GM21423 (cell line): ENCODE measurements around the gene NUP160.
A peak's percentile ranks its signal among the peaks of the same experiment; 100 is the strongest.
"Not testable (repeated sequence)": the region's sequence is repeated elsewhere in the genome, so short reads cannot be mapped to it uniquely, and the experiment has no call there.

Experiments
- ATAC-seq: cut with Tn5 transposase; IDR thresholded peaks from one replicate; pipeline ENCODE4 v1.9.1; 2021; ENCODE audit warnings: mild to moderate bottlenecking, moderate library complexity; ENCODE audit not compliant: unreplicated experiment

NUP160 gene

DNA sequence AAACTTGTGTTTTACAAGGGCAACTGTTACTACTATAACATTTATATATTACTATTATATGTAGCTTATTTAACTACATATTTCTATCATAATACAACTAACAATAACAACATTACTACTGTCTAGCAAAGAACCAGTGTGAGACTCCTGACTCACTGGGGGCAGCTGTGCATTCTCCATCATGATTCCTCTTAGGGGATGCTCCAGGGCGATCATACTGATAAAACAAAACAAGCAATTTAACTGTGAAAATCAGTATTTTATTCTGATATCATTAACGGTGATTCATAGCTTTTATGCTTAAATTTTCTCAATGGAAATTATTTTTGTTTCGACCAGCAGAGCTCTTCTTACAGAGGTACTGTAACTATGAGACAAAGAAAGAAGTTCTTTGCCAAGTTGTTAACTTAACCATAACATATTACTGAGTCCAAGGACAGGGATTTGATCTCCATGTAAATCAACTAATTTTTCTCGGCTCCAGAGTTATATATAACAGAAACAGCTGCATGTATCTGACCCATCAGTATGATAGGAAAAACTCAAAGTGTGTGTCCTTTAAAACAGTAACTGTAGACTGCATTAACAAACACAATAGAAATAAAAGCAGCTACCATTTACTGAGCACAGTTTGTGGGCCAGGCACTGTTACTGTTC, 56.2 kb downstream of the NUP160 start:
- no peak for ATAC-seq

DNA sequence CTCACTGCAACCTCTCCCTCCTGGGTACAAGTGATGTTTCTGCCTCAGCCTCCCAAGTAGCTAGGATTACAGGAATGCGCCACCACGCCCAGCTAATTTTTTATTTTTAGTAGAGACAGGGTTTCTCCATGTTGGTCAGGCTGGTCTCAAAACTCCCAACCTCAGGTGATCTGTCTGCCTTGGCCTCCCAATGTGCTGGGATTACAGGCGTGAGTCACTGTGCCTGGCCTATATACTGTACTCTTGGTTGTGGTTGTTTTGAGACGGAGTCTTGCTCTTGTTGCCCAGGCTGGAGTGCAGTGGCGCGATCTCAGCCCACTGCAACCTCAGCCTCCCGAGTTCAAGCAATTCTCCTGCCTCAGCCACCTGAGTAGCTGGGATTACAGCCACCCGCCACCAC, 58.1 kb downstream of the NUP160 start:
- ATAC-seq, result not testable (repeated sequence)

DNA sequence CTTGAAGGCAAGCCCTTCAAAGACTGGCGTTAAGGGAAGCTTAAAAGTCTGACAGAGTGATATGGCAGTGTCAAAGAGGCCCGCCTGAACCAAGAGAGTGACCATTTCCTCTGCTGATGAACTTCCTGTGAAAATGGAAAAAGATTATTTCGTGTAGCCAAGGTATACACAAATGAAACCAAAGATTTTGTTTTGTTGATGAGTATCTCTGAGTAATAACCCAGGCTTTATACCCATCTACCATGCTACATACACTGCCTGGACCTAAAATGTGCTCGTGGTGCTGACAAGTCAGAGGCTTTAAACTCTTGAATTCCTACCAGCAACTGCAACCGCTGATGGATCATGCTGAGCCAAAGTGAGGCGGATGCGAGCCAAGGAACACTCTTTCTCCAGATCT, 60.0 kb downstream of the NUP160 start:
- ATAC-seq, result no peak

DNA sequence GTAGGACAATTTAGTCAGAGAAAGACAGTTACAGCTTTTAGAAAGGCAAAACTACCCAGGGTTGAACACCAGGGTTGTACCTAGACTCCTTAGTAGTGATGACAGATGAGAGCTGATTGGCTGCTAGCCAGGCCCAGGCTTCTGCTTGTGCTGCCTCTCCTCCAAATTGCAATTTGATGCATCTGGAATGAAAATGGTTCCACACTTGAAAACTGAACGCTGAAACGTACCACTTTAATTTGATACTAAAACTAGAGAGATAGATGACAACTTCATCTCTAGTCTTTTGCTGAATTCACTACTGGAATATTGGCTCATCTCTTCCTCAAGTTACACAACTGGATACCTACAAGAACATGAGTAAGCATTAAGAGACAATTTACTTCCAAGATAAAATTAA, 61.8 kb downstream of the NUP160 start:
- ATAC-seq, result no peak

DNA sequence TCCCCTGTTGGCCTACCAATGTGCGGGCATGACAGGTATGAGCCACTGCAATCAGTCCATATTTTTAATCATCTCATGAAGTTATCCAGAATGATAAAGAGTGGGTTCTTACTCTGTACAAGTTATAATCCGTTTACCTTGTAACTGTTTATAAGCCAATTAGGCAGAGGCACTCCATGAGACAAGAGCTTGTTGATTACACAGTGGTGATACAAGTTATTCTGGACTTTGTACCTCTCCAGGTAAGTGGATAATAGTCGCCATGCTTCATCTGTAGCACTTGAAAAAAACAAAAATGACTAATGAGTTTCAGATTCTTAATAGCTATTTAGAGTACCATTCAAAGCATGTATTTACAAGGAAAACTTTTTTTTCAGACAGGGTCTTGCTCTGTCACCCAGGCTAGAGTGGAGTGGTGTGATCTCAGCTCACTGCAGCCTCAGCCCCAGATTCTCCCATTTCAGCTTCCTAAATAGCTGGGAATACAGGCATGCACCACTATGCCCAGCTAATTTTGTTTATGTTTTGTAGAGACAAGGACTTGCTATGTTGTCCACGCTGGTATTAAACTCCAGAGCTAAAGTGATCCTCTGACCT, 63.3 kb downstream of the NUP160 start:
- no peak for ATAC-seq

DNA sequence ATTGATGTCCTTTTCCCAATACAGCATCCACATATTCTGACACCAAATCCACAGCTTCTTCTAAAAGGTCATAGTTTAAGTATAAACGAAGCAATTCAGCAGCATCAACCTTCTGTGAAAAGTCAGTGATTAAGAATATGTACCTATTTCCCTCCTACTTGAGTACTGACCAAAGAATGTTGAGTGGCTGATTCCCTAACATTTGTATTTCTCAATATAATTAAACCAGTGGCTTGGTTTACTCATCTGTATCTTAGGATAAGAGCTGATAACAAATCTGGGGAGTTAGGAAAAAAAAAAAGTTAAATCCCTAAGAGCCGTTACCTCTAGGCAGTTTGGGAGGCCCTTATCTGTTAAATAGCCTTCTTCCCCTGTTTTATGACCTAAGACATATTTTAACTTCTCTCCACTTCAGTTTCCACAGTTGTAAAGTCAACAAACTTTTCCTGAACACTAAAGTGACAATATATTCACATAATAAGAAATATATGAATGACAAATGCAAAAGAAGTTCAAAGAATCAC, 65.0 kb downstream of the NUP160 start:
- no peak for ATAC-seq

DNA sequence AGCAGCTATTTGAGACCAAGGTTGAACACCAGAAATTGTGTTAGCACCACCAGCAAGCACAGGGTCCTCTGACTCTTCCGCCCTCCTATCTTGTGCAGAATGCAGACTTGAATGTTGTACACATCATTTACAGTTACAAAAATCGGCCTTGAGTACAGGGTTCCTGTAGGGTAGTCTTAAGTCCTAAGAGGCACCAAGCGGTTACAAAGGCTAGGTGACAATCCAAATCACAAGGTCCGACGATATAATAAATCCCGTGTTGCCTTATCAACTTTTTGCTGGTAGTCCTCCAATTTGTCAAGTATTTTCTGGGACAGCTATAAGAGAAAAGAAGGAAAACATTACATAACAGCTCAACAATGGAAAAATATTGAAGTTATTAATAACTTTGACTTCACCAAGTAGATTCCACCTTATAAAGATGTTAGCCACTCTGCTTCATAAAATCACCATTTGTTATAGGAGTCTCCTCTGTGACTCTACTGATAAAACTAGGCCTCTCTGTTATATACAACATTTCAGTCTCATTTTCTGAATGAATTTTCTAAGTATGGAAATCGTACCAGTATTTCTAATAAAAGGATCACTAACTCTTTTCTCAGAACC, 69.2 kb downstream of the NUP160 start:
- no peak for ATAC-seq

DNA sequence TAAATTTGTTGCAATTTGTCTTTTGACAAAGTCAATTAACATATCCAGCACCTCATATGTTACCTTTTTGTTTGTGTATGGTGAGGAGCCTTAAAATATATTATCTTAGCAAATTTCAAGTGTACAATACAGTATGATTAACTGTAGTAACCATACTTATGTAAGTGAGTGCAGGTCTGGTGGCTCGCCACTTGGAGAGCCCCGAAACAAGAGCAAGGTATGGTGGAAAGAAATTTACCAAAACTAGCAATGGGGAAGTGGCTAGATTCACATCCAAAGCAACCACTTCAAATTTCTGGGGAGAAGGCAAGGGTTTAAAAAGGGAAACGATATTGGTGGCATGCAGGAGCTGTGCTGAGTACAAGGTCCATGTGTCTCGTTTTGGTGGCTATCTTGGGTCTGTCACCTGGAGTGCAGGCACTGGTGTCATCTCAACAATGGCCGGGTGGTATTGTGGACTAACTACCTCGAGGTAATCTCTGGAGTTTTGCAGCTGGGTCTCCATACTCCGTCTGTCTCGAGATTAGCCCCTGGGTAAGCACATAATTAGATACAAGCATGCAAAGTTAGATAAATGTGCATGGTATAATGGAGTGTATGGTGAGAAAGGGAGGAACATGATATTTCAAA, 72.8 kb downstream of the NUP160 start:
- ATAC-seq, result no peak

DNA sequence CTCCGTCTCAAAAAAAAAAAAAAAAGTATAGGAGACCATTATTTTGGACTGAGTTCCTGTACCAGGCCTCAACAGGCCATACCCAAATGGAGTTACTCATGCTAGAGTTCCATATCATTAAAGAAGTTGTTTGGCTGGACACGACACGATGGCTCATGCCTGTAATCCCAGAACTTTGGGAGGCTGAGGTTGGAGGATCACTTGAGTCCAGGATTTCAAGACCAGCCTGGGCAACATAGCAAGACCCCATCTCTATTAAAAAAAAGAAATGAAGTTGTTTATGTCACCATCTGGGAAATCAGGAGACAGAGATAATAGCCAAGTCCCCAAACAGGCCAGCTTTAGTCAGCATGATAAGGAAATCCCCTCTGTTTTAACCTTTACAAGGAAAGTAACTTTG, 74.3 kb downstream of the NUP160 start:
- ATAC-seq, result no peak

DNA sequence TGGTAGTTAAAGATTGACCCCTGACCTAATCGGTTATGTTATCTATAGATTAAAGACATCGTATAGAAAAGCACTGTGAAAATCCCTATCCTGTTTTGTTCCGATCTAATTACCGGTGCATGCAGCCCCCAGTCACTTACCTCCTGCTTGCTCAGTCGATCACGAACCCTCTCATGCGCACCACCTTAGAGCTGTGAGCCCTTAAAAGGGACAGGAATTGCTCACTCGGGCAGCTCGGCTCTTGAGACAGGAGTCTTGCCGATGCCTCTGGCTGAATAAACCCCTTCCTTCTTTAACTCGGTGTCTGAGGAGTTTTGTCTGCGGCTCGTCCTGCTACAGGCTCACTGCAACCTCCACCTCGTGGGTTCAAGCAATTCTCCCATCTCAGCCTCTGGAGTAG, 78.6 kb downstream of the NUP160 start:
- ATAC-seq, result not testable (repeated sequence)

DNA sequence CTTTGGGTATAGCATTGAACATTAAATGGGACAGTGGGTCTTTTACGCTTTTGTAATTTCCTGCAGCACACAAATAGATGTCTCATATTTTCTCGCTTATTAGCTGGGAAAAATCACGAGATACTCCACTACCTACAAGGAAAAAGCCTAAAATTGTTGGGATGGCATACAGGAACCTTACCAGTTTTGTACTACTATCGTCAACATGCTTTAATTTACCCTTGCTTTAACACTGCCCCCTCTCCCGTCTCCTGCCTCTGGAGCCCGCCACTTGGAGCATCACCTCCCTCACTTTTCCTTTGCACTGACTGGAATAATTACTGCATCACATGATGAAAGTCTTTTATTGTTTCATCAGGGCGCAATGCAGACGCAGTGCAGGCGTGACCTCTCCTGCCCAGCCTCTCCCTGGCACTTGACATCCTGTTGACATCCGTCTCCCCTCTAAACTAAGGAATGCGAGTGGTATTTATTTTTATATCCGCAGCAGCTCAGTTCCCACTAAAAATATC, 80.0 kb downstream of the NUP160 start:
- no peak for ATAC-seq

DNA sequence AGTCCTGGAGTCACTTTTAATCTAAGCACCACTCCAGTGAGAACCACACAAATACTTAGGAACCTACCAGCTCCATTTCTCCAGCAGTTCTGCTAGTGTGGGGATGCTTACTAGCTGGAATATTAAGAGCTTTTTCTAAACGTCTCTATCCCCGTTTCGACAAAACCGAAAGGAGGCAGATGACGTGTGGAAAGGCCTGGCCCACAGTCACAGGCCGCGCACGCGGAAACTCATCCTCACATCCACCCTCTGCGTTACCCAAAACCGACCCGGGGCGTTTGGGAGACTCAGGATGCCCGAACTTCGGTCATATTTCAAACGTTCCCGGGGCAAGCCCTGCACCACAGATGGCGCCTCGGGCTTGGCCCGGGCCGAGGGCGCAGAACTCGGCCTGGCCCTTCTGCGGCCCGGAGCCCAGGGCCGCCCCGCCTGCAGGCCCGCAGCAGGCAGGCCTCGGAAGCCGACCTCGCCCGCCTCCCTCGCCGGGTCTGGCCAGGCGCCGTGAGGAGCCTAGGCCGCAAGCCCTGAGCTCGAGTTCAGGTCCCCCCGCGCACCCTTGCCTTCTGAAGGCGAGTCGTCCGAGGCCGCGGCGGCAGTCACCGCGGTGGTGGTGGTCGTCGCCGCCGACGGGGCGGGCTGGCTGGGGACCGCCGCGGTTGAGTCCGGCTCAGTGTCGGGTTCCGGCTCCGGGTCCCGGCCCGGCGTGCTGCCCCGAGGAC, 81.5 kb downstream of the NUP160 start:
- peak; percentile 33 for ATAC-seq

DNA sequence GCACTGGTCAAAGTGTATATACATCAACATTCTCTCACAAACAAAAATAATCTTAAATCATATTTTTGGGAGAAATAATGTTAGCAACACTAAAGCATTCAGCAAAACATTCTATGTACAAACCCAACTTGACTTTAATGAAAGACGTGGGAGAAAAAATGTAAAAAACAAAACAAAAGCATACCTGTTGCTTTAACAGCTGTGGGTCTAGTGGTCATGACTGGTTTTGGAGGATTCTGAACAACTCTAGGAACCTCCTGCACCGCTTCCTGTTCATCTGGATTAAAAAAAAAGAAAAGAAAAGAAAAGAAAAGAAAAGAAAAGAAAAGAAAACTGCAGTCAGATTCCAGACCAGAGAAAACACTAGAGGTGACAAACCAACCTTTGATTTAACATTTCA, 83.1 kb downstream of the NUP160 start:
- no peak for ATAC-seq

DNA sequence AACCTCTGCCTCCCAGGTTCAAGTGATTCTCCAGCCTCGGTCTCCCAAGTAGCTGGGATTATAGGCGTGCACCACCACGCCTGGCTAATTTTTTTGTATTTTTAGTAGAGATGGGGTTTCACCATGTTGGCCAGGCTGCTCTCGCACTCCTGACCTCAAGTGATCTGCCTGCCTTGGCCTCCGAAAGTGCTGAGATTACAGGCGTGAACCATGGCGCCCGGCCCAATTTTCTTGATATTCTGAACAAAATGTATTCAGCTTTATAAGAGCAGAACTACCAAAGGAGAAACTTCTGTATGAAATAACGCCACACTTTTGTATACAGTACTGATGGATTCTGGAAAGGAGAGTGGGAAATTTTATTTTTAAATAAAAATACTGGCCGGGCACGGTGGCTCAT, 88.9 kb downstream of the NUP160 start:
- not testable (repeated sequence) for ATAC-seq

DNA sequence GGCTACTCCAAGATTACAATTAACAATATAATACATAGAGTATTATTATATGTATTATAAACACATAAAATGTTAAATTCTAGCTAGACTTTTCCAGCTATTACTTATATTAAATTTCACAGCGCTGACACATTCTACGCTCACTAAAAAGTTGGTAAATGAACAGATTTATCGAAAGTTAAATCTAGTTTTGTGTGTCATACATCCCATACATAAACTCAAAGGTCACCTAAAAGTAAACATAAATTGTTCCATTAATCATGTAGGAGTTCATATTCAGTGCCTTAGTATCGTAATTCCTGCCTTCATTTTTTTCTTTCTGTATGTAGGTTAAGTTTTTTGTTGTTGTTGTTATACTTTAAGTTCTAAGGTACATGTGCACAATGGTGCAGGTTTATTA, 91.9 kb downstream of the NUP160 start:
- ATAC-seq, result no peak

DNA sequence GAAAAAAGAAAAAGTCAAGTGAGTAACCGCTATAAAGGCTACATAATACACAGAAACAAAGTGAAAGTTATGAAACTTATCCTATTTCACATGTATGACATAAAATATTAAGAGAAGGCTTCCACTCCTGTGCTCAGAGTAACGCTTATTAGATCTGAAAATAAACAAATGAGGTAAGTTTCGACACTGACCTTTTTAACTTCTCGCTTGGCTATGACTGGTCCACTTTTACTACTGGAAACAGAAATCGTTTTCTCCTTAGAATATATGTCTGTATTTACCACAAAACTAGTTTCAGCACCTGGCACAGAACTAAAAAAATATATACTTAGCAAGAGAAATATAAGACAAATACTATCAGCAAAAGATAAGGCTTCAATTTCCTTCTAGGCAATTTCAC, 97.4 kb downstream of the NUP160 start:
- ATAC-seq, result no peak

DNA sequence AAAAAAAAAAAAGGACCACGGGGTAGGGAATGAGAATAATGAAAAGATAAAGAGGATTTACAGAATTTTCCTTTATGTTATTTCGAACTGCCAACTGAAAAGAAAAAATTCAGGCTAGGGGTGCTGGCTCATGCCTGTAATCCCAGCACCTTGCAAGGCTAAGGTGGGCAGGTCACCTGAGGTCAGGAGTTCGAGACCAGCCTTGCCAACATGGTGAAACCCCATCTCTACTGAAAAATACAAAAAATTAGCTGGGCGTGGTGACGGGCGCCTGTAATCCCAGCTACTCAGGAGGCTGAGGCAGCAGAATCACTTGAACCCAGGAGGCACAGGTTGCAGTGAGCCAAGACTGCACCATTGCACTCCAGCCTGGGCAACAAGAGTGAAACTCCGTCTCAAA, 105.7 kb downstream of the NUP160 start:
- ATAC-seq, result not testable (repeated sequence)

DNA sequence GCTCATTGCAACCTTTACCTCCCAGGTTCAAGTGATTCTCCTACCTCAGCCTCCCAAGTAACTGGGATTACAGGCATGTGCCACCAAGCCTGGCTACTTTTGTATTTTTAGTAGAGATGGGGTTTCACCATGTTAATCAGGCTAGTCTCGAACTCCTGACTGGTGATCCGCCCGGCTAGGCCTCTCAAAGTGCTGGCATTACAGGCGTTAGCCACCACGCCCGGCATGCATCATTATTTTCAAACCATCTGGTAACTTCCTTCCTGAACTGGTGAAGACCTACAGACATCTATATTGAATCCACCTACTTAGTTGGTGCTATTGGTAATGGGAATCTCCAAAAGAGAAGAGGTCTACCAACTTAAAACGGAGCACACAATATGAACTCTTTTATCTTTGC, 110.3 kb downstream of the NUP160 start:
- ATAC-seq, result not testable (repeated sequence)

DNA sequence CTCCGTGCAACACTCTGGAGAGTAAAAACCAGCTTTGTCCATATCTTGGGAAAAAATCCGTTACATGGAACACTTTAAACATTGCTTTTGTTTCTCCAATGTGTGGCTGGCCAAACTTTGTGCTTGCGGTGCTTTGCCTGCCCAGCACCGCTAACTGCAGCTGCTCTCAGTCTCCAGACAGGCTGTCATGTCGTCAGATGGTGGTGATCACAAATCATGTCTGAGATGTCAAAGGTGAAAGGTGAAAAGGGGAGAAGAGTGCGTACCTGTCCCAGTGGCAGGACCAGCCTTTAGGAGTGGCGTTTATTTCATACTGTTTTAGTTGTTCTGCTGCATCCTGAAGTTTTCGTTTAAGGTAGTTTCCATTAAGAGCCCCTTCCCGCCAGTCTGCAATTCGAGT, 115.9 kb downstream of the NUP160 start:
- ATAC-seq, result no peak

DNA sequence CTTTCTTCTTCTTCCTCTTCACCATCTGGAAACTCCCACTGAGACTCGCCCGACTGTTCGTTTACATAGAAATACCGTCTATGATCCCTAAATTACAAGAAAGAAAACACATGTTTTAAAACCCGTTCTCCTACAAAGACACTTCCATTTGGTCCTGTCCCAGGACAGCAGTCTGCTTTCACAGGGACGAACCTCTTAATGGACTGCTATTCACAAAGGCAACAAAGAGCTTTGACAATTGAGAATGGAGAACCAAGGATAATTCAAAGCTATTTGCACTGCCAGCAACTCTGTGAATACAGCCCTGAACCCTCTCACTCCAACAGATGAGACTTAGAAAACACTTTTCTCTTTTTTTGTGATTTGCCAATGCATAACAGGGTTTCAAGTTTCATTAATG, 116.7 kb downstream of the NUP160 start:
- no peak for ATAC-seq
